ENCODE results near the gene RPP40. TPM values are rescaled to one million over a fixed set of nuclear protein-coding genes. Genes with fewer than 3 reads are reported as not detected.

Gene RPP40
- polyA plus RNA-seq, 1 donor (not counting 4 experiments of a cell fraction or from before 2014, with no cell fraction given) = 12.4 TPM

GRCh38 chr6:4986999-4987398 lies 16.8 kb downstream of the RPP40 start:
- H3K9me3 ChIP-seq (ENCODE audit: control insufficient read depth, low read depth, low read length) = no peaks in the 10 kb centered on the region
- H2AFZ ChIP-seq (ENCODE audit: control insufficient read depth, low read length) = no peak overlapping the region
- H3K79me2 ChIP-seq (ENCODE audit: control insufficient read depth, insufficient read depth, low read length) = no peaks in the 10 kb centered on the region
- H3K36me3 ChIP-seq (ENCODE audit: control insufficient read depth in 2 of 2, extremely low read depth in 1 of 2, insufficient read depth in 2 of 2, low read length in 2 of 2) = no peaks in the 10 kb centered on the region
- H3K4me1 ChIP-seq (ENCODE audit: control insufficient read depth, extremely low read depth, insufficient read depth, low read length) = no peaks in the 10 kb centered on the region
- H3K9me1 ChIP-seq (ENCODE audit: control insufficient read depth, extremely low read depth, insufficient read depth, low read length) = no peaks in the 10 kb centered on the region
- H3K9ac ChIP-seq (ENCODE audit: control insufficient read depth, extremely low read depth, insufficient read depth, low read length) = no peak overlapping the region
- dilution Hi-C loops (cut with MboI; ENCODE audit: extremely low pct_ligation_motif_present, low sequenced_read_pairs) = no loop called here
- no peaks in the 10 kb centered on the region for H3K27me3 ChIP-seq (ENCODE audit: control insufficient read depth, extremely low read depth, insufficient read depth, low read length)
- FAIRE-seq (no peak), DNase-seq (ENCODE audit: low read depth, low spot score) (no peak)
- H3K4me3 ChIP-seq (ENCODE audit: control insufficient read depth in 2 of 3, extremely low read depth in 1 of 3, insufficient read depth in 2 of 3, low read depth in 1 of 3, low read length in 3 of 3) = no peak overlapping the region
- TF ChIP-seq CTCF (optimal IDR thresholded peaks at IDR 0.05 in 1 of 3, IDR thresholded peaks at IDR 0.05 in 1 of 3, conservative IDR thresholded peaks at IDR 0.05 in 1 of 3; ENCODE audit: extremely low read depth in 1 of 3, insufficient read depth in 2 of 3, low read length in 3 of 3) = no peak
- TF ChIP-seq EZH2 (IDR thresholded peaks at IDR 0.05; ENCODE audit: low read length) = no peak
- no peak overlapping the region for H3K27ac ChIP-seq (ENCODE audit: control insufficient read depth, insufficient read depth, low read length)
- no peaks in the 10 kb centered on the region for H4K20me1 ChIP-seq (ENCODE audit: control insufficient read depth, extremely low read depth, insufficient read depth, low read length)
- H3K4me2 ChIP-seq (ENCODE audit: control insufficient read depth, extremely low read depth, insufficient read depth, low read depth, low read length) = no peak overlapping the region

DNA sequence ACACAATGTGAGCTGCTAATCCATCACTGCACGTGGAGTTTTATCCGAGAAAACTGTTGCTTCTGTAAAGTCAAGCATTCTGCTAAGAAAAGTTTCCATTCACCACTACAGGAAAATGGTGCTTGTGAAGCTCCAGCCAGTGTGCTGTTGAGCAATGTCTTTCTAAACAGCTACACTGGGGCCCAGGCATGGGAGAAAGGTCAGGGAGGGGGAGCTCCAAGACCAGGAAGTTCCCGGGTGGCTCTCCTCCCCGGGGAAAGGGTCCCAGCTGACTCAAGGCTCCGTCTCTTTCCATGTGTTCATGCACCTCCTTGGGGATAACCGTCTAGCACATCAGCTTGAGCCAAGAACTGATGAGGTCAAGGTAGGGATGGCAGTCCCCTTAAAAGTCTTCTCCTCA lies 20.5 kb downstream of the RPP40 start:
- dilution Hi-C loops (cut with MboI; ENCODE audit: extremely low pct_ligation_motif_present, low sequenced_read_pairs) = no loop called here
- Histone ChIP-seq H3K36me3 (ENCODE audit: control insufficient read depth in 2 of 2, extremely low read depth in 1 of 2, insufficient read depth in 2 of 2, low read length in 2 of 2) (no peaks in the 10 kb centered on the region), H3K4me3 (ENCODE audit: control insufficient read depth in 2 of 3, extremely low read depth in 1 of 3, insufficient read depth in 2 of 3, low read depth in 1 of 3, low read length in 3 of 3) (no peak overlapping the region), H3K27me3 (ENCODE audit: control insufficient read depth, extremely low read depth, insufficient read depth, low read length) (no peaks in the 10 kb centered on the region), H3K9ac (ENCODE audit: control insufficient read depth, extremely low read depth, insufficient read depth, low read length) (no peak overlapping the region), H4K20me1 (ENCODE audit: control insufficient read depth, extremely low read depth, insufficient read depth, low read length) (no peaks in the 10 kb centered on the region), H3K27ac (ENCODE audit: control insufficient read depth, insufficient read depth, low read length) (no peak overlapping the region), H3K79me2 (ENCODE audit: control insufficient read depth, insufficient read depth, low read length) (no peaks in the 10 kb centered on the region), H3K4me1 (ENCODE audit: control insufficient read depth, extremely low read depth, insufficient read depth, low read length) (no peaks in the 10 kb centered on the region), H3K9me1 (ENCODE audit: control insufficient read depth, extremely low read depth, insufficient read depth, low read length) (no peaks in the 10 kb centered on the region), H2AFZ (ENCODE audit: control insufficient read depth, low read length) (no peak overlapping the region), H3K9me3 (ENCODE audit: control insufficient read depth, low read depth, low read length) (no peaks in the 10 kb centered on the region), H3K4me2 (ENCODE audit: control insufficient read depth, extremely low read depth, insufficient read depth, low read depth, low read length) (no peak overlapping the region)
- FAIRE-seq (no peak), DNase-seq (ENCODE audit: low read depth, low spot score) (no peak)
- TF ChIP-seq EZH2 (IDR thresholded peaks at IDR 0.05; ENCODE audit: low read length) (no peak), CTCF (optimal IDR thresholded peaks at IDR 0.05 in 1 of 3, IDR thresholded peaks at IDR 0.05 in 1 of 3, conservative IDR thresholded peaks at IDR 0.05 in 1 of 3; ENCODE audit: extremely low read depth in 1 of 3, insufficient read depth in 2 of 3, low read length in 3 of 3) (no peak)
